ENCODE measurements around the gene FUT6.

DNA sequence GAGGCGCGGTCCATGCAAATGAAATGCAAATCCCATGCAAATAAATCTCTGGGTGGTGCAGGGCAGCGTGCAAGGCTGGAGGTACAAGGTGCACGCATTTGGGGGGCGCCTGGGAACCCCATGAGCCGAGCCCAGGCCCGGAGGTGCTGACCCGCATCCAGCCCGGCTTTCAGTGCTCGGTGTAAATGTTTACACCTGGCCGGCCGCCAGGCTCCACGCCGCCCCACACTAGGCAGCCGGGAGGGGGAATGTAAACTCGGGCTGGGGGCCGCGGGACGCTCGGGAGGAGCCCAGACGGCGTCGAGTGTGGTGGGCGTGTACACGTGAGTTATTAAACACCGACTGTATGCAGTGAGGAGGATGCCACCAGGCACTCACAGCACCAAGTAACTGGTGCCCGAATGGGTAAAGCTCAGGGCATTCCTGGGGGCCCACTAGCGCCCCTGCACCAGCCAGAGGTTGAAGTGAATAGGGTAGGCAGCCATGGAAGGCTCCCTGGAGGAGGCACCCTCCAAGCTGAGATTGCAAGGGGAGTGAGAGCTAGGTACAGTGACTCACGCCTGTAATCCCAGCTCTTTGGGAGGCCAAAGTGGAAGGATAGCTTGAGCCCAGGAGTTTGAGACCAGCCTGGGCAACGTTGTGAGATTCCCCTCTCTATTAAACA lies 17.2 kb downstream of the FUT6 start:
- TF ChIP-seq POLR2A (IDR thresholded peaks at IDR 0.05) = no peak
- TF ChIP-seq, protein P1, sequence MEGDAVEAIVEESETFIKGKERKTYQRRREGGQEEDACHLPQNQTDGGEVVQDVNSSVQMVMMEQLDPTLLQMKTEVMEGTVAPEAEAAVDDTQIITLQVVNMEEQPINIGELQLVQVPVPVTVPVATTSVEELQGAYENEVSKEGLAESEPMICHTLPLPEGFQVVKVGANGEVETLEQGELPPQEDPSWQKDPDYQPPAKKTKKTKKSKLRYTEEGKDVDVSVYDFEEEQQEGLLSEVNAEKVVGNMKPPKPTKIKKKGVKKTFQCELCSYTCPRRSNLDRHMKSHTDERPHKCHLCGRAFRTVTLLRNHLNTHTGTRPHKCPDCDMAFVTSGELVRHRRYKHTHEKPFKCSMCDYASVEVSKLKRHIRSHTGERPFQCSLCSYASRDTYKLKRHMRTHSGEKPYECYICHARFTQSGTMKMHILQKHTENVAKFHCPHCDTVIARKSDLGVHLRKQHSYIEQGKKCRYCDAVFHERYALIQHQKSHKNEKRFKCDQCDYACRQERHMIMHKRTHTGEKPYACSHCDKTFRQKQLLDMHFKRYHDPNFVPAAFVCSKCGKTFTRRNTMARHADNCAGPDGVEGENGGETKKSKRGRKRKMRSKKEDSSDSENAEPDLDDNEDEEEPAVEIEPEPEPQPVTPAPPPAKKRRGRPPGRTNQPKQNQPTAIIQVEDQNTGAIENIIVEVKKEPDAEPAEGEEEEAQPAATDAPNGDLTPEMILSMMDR (IDR thresholded peaks at IDR 0.05 in 4 of 5, conservative IDR thresholded peaks at IDR 0.05 in 1 of 5) = no peak
